Uterus (tissue), 4 donors: ENCODE data around the gene OTOGL. TPM values are rescaled to one million over a fixed set of nuclear protein-coding genes. Genes with fewer than 3 reads are reported as not detected.

ENCODE experiments used
- DNase-seq, 2 donors: peaks; one replicate each; pipeline ENCODE4 v3.0.0-alpha.2; 2019 to 2020
- H3K27ac ChIP-seq, 2 donors: fragments of 200-600 bp; sonication (generic); 1 replicate in 1 of 2; 2 replicates in 1 of 2; pipeline ENCODE4 v1.5.1; 2016 to 2018
- H3K27me3 ChIP-seq, 2 donors: fragments of 200-600 bp; sonication (generic); one replicate each; pipeline ENCODE4 v1.5.1; 2018 to 2019; ENCODE audit warnings: control low read depth in 1 of 2
- H3K36me3 ChIP-seq, 2 donors: fragments of 200-600 bp; sonication (generic); one replicate each; pipeline ENCODE4 v1.5.1; 2019; ENCODE audit warnings: control low read depth in 1 of 2
- H3K4me1 ChIP-seq, 2 donors: fragments of 200-600 bp; sonication (generic); one replicate each; pipeline ENCODE4 v1.5.1; 2018 to 2019; ENCODE audit warnings: control low read depth in 1 of 2
- H3K4me3 ChIP-seq, 2 donors: fragments of 200-600 bp; sonication (generic); 1 replicate in 1 of 2; 2 replicates in 1 of 2; pipeline ENCODE4 v1.5.1; 2018 to 2019; ENCODE audit warnings: mild to moderate bottlenecking in 1 of 2
- H3K9me3 ChIP-seq, 2 donors: fragments of 200-600 bp; sonication (generic); one replicate each; pipeline ENCODE4 v1.5.1; 2019; ENCODE audit warnings: control low read depth in 1 of 2
- POLR2A ChIP-seq, 2 donors: fragments of 450-650 bp; IDR thresholded peaks; one replicate each; pipeline ENCODE4 v1.6.1; 2016; ENCODE audit warnings: antibody characterized with exemption in 2 of 2, mild to moderate bottlenecking in 1 of 2, moderate library complexity in 1 of 2
- intact Hi-C: fragments of 100-400 bp; cut with DNase I; formaldehyde crosslinking; loops from one replicate; pipeline ENCODE4 v1.15.1; 2023; ENCODE audit warnings: low total_unique reads
- total RNA-seq, 4 donors: library from RNA; depleted of rRNA in 3 of 4; stranded (reverse); fragments of >200 nt in 3 of 4; gene quantifications; one replicate each; pipeline versions ENCODE4 v1.1.0 to v1.2.4, GENCODE V29; 2014 to 2023
- TF ChIP-seq, protein P1 (sequence below), 4 experiments: fragments of 200-600 bp in 2 of 4; fragments of 450-650 bp in 2 of 4; sonication (generic) in 2 of 4; IDR thresholded peaks; one replicate each; pipeline ENCODE4 v1.5.1; 2016 to 2019; ENCODE audit warnings: antibody characterized with exemption in 4 of 4, mild to moderate bottlenecking in 2 of 4, moderate library complexity in 1 of 4
- donor health status: DM: yes; HTN: yes; CAD: no.

Gene OTOGL
- total RNA-seq, 4 donors from 2014 or later = 0.26 to 1.8 (median 1.2) TPM

DNA sequence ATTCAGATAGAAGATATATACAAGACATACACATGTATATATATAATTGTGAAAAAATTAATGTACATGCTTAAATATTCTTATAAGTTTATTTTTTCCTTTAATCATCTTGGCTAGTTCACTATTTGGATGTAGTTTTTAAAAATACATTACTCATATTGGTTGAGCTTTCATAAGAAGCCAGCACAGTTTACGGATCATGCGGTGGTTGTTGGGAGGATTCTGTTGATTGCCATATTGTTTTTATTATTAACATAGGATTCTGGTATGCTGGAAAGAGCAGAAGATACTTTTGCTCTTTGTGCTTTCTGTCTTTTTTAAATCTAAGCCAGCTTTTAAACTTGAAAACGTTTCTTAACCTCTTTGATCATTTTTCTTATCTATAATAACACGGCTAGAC lies 163.4 kb downstream of the OTOGL start:
- intact Hi-C loops = no loop called here
- Histone ChIP-seq H3K27ac (no peak overlapping the region), H3K27me3 (no peaks in the 10 kb centered on the region), H3K4me3 (no peak overlapping the region), H3K36me3 (no peaks in the 10 kb centered on the region), H3K4me1 (no peaks in the 10 kb centered on the region), H3K9me3 (no peaks in the 10 kb centered on the region)
- TF ChIP-seq POLR2A (IDR thresholded peaks at IDR 0.05) = no peak
- TF ChIP-seq, protein P1, sequence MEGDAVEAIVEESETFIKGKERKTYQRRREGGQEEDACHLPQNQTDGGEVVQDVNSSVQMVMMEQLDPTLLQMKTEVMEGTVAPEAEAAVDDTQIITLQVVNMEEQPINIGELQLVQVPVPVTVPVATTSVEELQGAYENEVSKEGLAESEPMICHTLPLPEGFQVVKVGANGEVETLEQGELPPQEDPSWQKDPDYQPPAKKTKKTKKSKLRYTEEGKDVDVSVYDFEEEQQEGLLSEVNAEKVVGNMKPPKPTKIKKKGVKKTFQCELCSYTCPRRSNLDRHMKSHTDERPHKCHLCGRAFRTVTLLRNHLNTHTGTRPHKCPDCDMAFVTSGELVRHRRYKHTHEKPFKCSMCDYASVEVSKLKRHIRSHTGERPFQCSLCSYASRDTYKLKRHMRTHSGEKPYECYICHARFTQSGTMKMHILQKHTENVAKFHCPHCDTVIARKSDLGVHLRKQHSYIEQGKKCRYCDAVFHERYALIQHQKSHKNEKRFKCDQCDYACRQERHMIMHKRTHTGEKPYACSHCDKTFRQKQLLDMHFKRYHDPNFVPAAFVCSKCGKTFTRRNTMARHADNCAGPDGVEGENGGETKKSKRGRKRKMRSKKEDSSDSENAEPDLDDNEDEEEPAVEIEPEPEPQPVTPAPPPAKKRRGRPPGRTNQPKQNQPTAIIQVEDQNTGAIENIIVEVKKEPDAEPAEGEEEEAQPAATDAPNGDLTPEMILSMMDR (IDR thresholded peaks at IDR 0.05) = no peak
- no peak for DNase-seq

DNA sequence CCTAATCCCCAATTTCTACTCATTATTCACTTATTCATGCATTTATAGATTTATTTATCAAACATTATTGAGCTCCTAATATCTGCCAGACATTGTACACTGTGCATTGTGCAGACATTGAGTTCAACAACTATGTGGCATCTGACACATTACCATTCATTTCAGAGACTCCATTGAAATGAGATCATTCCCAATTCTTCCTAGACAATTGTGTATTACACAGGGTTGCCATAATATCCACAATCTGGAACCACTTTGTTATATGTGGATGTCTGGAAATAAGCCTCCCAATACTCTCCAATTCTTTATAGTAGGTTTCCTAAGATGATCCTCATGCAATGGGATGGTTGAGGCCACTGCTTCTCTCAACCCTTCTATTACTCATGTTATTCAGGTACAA lies 165.0 kb downstream of the OTOGL start:
- no peaks in the 10 kb centered on the region for H3K27me3 ChIP-seq
- no peak overlapping the region for H3K27ac ChIP-seq
- H3K4me3 ChIP-seq = no peak overlapping the region
- H3K36me3 ChIP-seq = no peaks in the 10 kb centered on the region
- intact Hi-C loops = no loop called here
- DNase-seq = no peak
- no peak for TF ChIP-seq POLR2A (IDR thresholded peaks at IDR 0.05)
- TF ChIP-seq, protein P1 (IDR thresholded peaks at IDR 0.05) = no peak
- no peaks in the 10 kb centered on the region for H3K4me1 ChIP-seq
- H3K9me3 ChIP-seq = no peaks in the 10 kb centered on the region

DNA sequence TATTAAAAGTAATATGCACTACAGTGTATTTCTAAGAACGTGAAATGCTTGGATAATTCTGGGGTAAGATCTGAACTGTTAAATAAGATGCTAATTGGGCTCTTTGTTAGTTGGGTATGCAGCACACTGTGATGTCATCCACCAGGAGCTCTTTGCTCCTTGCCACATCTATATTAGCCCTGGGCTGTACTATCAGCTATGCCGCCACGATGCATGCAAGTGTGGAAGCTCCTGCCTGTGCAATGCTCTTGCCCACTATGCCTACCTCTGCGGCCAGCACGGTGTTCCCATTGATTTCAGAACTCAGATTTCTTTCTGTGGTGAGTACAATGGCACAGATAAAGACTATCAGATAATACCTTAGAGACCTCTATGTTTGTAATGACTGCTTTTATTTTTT lies 165.6 kb downstream of the OTOGL start:
- no peak for TF ChIP-seq POLR2A (IDR thresholded peaks at IDR 0.05)
- TF ChIP-seq, protein P1 (IDR thresholded peaks at IDR 0.05) = no peak
- no peak overlapping the region for H3K4me3 ChIP-seq
- H3K36me3 ChIP-seq = no peaks in the 10 kb centered on the region
- no peaks in the 10 kb centered on the region for H3K9me3 ChIP-seq
- DNase-seq = no peak
- intact Hi-C loops = no loop called here
- H3K27ac ChIP-seq = no peak overlapping the region
- no peaks in the 10 kb centered on the region for H3K27me3 ChIP-seq
- H3K4me1 ChIP-seq = no peaks in the 10 kb centered on the region

DNA sequence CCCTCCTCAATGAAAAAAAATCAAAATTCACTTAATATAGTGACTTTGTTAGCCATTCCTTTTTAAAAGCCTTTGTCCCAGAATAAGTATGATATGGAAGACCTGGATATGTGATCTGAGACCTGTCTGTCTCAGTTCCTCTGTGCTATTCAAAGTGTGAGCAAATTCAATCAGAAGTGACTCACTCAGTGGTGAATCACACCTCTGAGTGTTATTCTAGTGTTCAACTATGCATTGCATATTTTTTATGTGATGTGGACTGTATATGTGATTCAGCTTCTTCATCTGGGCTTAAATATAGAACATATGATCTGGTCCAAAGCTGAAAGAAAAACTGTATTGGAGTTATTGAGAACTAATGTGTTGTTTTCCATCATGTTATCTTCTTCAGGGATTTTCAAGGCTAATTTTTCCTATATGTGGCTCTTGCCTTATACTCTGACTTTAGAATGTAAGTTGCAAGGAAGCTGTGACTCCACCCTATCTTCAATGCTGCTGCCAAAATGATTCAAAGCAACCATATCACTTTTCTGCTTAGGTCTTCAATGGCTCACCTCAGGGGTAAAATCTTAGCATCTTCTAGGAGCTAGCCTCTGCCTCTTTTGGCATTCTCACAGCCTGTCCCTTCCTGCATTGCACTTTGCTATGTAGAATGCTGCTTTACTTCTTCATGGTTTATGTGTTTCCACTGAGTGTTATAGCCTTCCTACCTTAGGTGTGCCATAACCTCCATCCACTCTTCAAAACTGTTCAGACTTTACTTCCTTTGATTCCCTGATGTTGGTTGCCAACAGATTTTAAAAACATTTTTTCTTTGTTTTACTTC lies 169.8 kb downstream of the OTOGL start:
- no peak for DNase-seq
- no peak for TF ChIP-seq POLR2A (IDR thresholded peaks at IDR 0.05)
- TF ChIP-seq, protein P1 (IDR thresholded peaks at IDR 0.05) = no peak
- Histone ChIP-seq H3K36me3 (no peaks in the 10 kb centered on the region), H3K27ac (no peak overlapping the region), H3K4me3 (no peak overlapping the region), H3K4me1 (no peaks in the 10 kb centered on the region), H3K9me3 (no peaks in the 10 kb centered on the region), H3K27me3 (no peaks in the 10 kb centered on the region)
- intact Hi-C loops = no loop called here

DNA sequence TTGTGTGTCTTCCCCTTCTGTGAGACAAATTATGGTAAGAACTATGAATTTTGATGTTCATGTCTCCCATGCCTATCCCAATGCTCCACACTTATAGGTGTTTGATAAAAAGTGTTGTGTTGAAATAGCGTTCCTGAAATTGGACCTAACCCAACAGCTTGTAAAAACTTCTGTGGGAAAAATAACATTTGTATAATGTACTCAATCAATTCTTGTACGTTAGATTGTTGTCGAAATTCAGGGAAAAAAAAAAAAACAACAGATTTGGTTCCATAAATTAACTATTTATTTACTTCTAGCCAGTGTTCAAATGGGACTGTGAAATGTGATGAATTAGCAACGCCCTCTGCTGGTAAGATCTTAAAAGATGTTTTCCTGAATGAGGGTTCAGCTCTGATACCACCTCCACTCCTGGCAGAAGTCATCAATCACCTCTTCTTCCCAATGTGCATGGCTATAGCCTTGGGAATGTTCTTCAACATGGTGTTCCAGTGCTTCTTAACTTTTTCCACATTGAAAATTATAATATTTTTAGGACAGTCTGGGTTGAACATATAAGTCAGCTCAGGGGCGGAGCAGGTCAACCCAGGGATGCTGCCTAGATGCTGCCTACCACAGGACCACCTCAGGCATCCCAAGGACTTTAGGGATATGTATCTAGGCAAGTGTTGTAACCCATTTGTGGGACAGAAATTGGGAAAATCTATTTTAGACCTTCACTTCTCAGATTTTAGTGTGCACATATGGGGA lies 170.6 kb downstream of the OTOGL start:
- H3K9me3 ChIP-seq = no peaks in the 10 kb centered on the region
- no peak overlapping the region for H3K27ac ChIP-seq
- H3K27me3 ChIP-seq = no peaks in the 10 kb centered on the region
- no peaks in the 10 kb centered on the region for H3K4me1 ChIP-seq
- H3K36me3 ChIP-seq = no peaks in the 10 kb centered on the region
- intact Hi-C loops = no loop called here
- no peak overlapping the region for H3K4me3 ChIP-seq
- TF ChIP-seq, protein P1 (IDR thresholded peaks at IDR 0.05) = peak; percentile 52 to 62 (median 60)
- TF ChIP-seq POLR2A (IDR thresholded peaks at IDR 0.05) = no peak
- no peak for DNase-seq
